ENCODE results near the gene LRRC45.

DNA sequence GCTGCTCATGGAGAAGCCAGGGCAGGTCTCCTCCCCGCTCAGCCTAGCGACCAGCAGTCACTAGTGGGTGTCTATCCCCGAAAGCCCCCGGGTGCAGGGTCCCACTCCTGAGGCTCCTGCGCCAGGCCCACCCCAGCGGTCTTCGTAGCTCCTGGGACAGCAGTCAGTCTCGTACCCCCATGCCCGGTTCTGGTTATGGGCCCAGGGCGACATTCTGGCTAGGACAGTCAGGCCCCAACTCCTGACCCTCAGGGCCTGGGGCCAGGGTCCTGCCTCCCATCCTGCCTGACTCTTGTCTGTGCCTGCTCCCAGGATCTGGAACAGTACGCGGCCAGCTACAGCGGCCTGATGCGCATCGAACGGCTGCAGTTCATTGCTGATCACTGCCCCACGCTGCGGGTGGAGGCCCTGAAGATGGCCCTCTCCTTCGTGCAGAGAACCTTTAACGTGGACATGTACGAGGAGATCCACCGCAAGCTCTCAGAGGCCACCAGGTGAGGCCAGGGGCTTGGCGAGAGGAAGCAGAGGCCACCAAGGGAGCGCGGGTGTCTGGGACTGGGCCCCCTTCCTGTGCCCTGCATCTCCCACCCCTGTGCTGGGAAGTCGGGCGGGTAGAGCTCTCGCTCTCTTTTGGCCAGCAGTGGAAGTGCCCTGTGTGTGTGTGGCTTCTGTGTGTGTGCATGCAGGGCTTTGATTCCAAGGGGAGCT lies 30.6 kb downstream of the LRRC45 start:
- TF ChIP-seq POLR2AphosphoS5 (IDR thresholded peaks at IDR 0.05), result no peak
- no peak for TF ChIP-seq POLR2A (IDR thresholded peaks at IDR 0.05)
- TF ChIP-seq CTCF (IDR thresholded peaks at IDR 0.05), result no peak

Measured in prostate gland (tissue), 2 donors.